HTERT RPE-1 (cell line): Measurements from ENCODE around the gene C11orf98.
"Not testable (repeated sequence)": the region's sequence is repeated elsewhere in the genome, so short reads cannot be mapped to it uniquely, and the experiment has no call there.

Experiments used
- in situ Hi-C: fragments of 300-500 bp; cut with MboI; formaldehyde crosslinking; loops from 4 replicates; pipeline ENCODE4 v1.14.3; 2020; ENCODE audit warnings: low sequenced_read_pairs

The C11orf98 gene

DNA sequence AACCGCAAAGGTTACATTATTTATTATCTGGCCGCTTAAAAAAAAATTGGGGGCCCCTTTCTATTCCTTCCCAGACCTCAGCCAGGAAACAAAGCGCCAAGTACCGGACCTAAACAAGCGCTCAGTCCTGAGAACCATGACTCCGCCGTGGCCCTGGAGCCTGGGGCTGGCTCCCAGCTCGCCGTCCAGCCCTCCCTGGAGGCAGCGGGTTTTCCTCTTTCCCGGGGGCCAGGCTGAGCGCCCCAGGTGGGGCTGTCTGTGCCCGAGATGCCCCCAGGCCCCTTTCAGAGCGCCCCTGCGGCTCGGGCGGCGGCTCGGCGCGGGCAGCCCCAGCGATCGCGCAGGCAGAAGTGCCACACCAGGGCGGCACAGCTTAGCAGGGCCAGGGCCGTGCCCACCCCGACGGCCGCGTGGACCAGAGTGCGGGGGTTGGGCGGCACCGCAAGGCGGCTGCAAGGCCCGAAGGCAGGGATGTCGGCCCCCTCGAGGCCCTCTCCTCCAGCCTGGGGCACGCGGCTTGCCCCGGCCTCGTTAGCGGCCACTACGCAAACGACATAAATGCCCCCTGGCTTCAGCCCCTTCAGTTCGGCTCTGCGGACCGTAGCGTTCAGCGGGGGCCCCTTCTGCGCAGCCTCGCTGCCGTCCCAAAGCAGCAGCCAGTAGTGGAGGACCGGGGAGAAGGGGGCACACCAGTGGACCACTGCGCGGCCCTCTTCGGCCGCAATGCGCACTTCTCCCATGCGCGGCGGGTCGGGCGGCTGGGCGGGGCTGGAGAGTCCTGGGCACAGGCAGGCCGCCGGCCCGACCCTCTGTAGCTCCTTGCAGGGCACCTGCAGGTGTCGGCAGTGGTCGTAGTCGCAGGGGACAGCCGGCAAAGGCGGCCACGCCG is 22.7 kb upstream of the C11orf98 start:
- in situ Hi-C loops: no loop called here

DNA sequence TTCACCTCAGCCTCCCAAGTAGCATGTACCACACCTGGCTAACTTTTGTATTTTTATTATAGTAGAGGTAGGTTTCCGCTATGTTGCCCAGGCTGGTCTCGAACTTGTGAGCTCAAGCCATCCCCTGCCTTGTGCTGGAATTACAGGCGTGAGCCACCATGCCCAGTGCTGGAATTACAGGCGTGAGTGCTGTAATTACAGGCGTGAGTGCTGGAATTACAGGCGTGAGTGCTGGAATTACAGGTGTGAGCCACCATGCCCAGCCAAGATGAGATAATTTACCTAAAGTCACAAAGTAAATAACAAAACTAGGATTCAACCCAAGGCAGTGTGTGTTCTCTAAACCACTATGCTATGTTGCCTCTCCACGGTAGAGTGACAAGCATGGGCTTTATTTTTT is 17.5 kb upstream of the C11orf98 start:
- in situ Hi-C loops: no loop called here

DNA sequence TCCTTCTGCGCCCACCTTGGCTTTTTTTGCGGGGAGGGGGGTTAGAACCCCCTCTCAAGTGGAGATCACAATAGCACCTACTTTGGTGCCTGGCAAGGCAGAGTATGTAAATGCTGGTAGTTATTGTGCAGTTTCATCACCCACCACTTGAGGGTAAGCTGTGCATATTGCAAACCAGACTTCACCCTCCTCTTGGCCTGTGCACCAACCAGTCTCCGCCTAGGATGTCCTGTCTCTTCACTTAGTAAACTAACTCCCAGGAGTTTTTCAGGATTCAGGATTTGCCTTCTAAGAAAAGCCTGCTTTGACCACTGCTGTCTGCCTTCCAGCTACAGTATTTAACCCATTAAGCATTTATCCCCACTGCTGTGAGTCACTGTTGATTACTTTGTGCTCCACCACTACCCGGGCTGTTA is 15.8 kb upstream of the C11orf98 start:
- in situ Hi-C loops: no loop called here

DNA sequence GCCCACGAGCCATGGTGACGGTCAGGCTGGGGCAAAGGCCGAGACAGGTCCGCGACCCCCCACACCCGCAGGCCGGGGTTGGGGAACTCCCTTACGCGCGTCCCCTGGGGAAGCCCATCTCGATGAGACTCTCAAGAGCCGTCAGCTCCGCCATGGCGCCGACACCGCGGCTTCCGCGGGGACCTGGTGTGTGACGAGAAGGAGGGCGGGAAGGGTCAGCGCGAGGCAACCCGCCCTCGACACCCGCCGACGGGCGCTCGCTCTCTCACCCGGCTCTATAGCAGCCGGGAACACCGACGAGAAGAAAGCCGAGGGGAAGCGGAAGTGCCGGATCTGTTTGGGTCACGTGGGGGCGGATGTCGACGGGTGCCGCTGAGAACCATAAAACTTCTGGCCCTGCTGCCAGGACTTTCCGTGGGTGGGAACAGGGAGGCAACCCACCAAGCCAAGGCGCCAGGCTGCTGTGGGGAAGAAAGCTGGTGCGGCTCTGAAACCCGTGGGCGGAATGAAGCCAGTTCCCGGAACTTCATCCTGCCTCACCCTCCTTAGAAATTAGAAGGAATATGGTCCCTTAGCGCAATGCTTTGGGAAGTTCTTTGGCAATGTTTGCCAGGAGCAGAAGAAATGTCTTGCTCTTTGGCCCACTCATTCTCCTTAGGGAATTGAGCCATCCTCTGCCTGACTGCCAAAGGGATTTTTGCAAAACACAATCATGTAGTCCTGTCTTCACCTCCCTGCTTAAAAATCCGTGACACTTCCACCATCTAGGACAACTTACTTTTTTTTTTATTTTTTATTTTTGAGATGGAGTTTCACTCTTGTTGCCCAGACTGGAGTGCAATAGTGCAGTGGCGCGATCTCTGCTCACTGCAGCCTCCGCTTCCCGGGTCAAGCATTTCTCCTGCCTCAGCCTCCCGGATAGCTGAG is 14.0 kb upstream of the C11orf98 start, which contains the start of gene UBXN1:
TSS of gene UBXN1 (minus strand) at position 304 of the 927 bp plus-strand sequence. CDS start at position 154, 150 bp downstream.
- in situ Hi-C loops: no loop called here

DNA sequence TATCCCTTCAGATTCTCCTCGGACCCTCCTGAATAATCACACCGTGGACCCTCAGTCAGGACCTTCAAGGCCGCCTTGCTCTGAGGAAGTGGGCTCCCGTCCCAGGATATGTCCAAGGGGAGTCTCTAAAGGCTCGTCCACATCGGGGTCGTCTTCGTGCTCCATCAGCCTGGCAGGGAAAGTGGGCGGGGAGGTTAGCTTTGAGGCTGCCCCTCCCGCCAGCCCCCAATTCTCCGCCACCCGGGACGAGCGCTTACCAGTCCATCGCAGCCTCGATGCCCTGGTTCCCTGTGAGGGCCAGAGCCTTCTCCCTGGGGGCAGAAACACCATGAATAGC is 13.4 kb upstream of the C11orf98 start:
- in situ Hi-C loops: no loop called here

DNA sequence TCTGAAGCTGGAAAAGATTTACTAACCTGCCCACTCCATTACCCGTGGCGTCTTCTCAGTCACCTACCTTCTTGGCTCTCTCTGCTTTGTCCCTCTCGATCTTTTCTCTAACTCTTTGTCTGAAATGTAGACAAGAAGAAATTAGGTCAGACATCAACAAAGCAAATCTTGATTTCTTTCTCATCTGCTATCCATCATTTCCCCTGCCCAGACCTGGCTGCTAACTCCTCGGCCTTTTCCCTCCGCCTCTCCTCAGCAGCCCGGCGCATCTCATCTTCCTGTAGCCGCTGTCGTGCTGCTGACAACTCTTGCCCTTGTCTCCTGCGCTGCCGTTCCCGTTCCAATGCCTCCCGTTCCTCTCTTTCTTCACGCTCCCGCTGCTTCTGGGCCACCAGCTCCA is 12.7 kb upstream of the C11orf98 start:
- in situ Hi-C loops: no loop called here

DNA sequence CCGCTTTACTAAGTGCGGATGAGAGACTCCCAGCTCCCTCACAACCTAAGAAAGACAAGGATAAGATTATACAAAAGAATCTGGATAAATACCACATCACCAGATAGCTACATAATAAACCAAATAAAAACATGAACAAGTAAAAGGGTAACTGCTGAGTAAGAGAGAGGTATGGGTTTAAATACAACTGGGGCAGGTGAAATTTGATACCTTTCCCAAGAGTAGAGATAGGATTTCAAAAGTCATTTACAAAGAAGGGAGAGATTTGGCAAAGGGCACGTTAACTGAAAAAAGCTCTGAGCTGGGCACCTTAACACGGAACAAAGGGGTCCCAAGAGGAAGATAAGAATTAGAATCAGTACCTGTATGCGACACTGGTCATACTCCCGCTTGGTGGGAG is 12.1 kb upstream of the C11orf98 start:
- in situ Hi-C loops: no loop called here

DNA sequence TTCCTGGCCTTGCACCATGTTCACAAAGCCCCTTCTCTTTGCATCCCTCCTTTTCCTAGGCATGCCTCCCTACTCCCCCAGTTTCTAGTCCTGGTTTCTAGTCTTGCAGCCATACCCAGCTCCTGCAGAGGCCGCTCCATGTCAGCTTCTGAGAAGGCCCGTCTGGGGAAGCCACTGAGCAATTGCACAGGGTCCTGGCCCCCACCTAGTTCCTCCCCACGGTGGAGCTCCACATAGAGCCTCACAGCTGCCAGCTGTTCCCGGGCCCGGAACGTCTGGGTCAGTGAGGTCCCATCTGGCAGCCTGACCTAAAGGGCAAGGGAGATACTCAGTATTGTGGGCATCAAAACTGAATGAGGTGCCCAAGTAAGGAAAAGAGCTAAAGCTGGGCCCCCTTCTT is 11.7 kb upstream of the C11orf98 start:
- in situ Hi-C loops: no loop called here

DNA sequence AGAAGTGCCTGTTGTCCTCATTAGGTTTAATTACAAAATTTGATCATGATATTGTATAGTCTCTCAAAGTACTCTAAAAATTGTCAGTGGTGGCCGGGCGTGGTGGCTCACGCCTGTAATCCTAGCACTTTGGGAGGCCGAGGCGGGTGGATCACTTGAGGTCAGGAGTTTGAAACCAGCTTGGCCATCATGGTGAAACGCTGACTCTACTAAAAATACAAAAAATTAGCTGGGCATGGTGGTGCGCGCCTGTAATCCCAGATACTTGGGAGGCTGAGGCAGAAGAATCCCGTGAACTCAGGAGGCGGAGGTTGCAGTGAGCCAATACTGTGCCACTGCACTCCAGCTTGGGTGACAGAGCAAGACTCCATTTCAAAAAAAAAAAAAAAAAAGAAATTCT is 10.4 kb upstream of the C11orf98 start:
- in situ Hi-C loops: not testable (repeated sequence)

DNA sequence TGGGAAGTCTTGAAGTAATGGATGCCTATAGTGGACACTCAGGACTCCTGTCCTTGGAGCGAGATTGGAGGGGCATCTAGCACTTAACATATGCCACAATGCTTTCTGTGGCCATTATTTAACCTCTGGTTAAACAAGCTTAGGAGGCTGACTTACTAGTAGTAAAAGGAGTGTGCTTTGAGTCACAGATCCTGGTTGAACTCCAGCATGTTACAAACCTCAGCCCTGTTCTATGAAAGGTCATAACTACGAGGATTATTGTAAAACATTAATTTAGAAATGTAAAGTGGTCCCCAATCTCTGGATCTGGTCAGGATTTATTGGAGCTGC is 8.2 kb upstream of the C11orf98 start:
- in situ Hi-C loops: no loop called here

DNA sequence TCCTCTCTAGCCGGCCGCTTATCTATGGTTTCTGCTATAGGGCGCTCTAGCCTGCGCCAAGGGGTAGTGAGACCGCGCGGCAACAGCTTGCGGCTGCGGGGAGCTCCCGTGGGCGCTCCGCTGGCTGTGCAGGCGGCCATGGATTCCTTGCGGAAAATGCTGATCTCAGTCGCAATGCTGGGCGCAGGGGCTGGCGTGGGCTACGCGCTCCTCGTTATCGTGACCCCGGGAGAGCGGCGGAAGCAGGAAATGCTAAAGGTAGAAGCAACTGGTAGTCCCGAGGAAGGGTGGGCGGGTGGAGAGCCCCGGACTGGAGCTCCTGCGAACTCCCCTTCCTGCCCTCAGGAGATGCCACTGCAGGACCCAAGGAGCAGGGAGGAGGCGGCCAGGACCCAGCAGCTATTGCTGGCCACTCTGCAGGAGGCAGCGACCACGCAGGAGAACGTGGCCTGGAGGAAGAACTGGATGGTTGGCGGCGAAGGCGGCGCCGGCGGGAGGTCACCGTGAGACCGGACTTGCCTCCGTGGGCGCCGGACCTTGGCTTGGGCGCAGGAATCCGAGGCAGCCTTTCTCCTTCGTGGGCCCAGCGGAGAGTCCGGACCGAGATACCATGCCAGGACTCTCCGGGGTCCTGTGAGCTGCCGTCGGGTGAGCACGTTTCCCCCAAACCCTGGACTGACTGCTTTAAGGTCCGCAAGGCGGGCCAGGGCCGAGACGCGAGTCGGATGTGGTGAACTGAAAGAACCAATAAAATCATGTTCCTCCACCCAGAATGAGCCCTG is 6.8 kb upstream of the C11orf98 start, which contains the start of the genes LBHD1 and UQCC3:
TSS of gene LBHD1 (minus strand) at position 660 of the 782 bp plus-strand sequence. CDS start 2,236 bp downstream, outside the sequence.
TSS of gene UQCC3 (plus strand) at position 66 of the 782 bp plus-strand sequence. CDS start at position 139, 73 bp downstream.
- in situ Hi-C loops: no loop called here

DNA sequence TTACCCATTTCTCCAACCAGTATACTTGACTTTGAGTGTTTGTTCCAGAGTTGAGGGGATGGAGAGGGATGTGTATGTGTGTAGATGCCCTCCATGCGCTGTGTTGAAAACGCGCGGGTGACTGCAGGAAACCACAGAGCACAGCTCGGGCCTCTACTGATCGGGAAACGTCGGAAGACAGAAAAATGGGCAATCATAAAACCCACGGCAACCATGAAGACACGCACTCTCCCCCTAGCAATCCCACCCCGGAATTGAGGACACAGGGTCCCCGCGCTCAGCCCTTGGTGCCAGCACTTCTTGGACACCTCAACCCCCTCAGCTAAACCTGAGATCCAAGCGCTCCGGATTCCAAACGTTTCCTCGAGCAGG is 6.2 kb upstream of the C11orf98 start:
- in situ Hi-C loops: no loop called here

DNA sequence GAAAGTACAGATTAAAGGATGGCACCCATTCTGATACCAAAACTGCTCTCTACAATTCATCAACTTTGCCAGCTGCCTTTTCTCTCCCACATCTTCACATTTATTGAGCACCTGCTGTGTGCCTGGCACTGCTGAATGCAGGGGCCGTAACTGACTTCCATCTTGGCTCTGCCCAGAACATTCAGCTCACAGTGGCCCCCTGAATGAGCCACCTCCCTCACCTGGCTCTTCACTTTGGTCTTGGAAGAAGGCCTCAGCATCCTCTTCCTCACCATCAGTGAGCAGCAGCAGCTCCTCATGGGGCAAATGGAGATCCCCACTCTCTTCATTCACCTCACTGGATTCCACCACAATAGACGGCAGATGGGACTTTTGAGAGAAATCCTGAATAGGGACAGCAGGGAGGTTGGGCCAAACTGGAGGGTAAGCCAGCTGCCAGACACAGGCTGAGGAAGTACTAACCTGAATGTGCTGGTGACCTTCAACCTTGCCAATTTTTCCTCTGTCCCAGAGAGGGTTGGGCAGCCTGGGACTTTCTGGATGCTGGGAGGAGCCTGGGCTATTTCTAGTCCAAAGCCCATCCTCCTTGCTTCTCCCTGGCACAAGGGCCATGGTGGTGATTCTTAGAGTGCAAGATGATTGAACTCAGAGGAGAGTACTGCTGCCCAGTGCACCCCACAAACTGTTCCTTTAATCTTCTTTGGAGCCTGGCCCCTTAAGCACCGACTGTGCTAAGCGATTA is 4.6 kb upstream of the C11orf98 start:
- in situ Hi-C loops: no loop called here

DNA sequence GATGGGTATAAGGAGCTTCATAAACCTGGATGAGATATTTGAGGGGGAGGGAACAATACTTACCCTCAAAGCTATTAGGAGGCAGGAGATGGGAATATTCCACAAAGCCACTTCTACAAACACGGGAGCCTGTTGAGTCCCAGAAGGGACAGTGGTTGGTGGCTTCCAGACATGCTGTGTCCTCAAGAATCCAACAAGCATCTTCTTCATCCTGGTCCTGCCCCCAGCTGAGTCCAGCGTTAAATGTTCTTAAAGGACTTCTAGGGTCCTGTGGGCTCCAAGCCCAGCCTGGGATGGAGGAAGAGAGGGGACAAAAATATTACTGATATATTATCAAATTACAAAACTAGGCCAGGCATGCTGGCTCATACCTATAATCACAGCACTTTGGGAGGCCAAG is 2.5 kb upstream of the C11orf98 start:
- in situ Hi-C loops: no loop called here

DNA sequence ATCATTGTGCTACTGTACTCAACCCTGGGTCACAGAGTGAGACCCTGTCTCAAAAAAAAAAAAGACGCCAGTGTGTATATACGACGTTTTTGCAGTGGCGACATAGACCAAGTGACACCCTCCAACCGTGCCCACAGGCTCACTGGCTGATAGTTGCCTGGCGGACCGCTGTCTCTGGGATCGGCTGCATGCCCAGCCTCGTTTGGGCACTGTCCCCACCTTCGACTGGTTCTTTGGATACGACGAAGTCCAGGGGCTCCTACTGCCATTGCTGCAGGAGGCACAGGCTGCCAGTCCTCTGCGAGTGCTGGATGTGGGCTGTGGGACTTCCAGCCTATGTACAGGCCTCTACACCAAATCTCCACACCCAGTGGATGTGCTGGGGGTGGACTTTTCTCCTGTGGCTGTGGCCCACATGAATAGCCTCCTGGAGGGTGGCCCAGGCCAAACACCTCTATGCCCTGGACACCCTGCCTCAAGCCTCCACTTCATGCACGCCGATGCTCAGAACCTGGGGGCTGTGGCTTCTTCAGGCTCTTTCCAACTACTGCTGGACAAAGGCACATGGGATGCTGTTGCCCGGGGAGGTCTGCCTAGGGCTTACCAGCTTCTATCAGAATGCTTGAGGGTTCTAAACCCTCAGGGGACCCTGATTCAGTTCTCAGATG is 1.4 kb upstream of the C11orf98 start:
- in situ Hi-C loops: no loop called here

DNA sequence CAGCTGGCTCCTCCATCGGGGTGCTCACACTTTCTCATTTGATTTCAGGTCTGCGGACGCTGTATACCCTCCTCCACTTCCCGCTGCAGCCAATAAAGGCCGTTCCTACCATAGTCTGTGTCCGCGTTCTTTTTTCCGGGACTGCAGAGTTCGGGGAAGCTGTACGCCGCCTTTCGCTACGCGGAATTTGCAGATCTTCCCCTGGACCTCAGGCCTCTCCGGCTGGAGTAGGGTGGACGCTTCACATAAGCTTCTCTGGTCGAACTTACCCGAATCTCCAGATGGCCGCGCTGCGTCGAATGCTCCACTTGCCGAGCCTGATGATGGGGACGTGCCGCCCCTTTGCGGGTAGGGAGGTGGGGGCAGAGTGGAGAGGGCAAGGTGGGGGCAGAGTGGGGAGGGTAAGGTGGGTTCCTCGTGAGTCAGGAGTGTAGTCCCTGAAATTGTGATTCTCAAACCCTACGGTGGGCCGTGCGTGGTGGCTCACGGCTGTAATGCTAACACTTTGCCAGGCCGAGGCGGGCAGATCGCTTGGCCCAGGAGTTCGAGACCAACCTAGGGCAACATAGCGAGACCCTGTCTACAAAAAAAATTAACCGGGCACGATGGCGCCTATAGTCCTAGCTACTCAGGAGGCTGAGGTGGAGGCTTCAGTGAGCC is 719 bp upstream of the C11orf98 start:
- in situ Hi-C loops: no loop called here

DNA sequence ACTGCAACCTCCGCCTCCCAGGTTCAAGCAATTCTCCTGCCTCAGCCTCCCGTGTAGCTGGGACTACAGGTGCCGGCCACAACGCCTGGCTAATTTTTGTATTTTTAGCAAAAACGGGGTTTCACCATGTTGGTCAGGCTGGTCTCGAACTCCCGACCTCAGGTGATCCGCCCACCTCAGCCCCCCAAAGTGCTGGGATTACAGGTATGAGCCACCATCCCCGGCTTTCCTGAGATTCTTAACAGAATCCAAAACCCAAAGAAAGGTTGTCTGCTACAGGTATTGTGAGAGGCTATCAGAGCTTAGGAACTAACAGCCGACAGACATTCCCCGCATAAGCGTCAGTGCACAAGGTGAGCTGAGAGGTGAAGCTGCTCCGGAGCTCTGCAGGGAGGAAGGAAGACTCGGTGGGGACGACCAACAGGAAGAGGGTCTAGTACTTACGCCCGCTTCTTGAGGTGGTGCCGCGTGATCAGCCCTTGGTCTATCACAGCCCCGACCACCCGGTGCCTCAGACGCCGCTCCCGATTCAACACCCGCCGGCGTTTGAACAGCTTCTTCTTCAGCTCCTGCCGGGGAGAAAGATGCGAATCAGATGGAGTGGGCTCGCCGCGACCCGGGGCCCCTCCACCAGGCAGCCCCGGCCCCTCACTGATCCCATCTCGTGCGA is 470 bp downstream of the C11orf98 start:
- in situ Hi-C loops: no loop called here

DNA sequence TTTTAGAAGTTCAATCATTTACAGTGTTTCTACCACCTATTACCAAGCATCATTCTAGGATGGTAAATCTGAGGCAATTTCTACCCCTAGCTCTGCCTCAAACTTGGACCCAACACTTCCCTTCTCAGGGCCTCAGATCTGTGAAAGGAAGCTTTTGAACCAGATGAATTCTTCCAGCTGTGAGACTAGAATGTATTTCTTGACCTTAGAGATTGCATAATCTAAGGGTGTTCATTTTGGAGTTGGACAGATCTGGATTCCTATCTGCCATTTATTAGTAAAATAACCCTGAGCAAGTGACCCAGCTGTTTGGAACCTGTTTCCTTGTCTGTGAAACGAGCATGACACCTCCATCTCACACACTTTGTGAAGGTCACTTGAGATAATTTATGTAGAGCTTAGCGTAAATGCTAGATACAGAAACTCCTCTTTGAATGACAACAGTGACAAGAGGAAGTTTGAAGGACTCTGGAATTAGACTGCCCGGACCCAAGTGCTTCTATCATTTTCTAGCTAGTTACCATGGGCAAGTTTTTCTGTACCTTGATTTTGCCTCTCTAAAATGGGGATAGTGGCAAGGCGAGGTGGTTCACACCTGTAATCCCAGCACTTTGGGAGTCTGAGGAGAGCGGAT is 8.1 kb downstream of the C11orf98 start:
- in situ Hi-C loops: no loop called here
